GM12874 (cell line): ENCODE data around the gene LYPD6B.

Source experiments
- TF ChIP-seq, protein P1 (sequence below): IDR thresholded peaks from 2 replicates; pipeline ENCODE4 v1.5.1; 2011; ENCODE audit warnings: low read depth, mild to moderate bottlenecking, control low read depth, low read length, moderate library complexity; ENCODE audit not compliant: insufficient read depth

Gene LYPD6B

DNA sequence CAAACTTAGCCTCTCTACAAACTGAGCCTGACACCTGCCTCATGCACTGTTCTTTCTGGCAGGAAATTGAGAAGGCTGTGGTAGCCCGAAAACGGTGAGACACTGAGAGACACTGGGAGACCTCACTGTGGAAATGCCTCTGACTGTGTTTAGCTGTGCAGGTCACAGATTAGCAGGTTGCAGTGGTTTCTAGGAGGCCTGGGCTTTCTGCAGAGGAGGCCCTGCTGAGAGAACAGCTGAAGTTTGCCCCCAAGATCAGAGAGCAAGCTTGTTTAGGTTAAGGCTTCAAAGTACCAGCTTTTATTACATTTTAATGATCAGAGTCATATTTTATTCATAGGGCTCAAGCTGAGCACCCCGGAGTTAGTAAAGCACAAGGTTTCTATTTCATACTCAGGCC is 223.2 kb downstream of the LYPD6B start:
- TF ChIP-seq, protein P1, sequence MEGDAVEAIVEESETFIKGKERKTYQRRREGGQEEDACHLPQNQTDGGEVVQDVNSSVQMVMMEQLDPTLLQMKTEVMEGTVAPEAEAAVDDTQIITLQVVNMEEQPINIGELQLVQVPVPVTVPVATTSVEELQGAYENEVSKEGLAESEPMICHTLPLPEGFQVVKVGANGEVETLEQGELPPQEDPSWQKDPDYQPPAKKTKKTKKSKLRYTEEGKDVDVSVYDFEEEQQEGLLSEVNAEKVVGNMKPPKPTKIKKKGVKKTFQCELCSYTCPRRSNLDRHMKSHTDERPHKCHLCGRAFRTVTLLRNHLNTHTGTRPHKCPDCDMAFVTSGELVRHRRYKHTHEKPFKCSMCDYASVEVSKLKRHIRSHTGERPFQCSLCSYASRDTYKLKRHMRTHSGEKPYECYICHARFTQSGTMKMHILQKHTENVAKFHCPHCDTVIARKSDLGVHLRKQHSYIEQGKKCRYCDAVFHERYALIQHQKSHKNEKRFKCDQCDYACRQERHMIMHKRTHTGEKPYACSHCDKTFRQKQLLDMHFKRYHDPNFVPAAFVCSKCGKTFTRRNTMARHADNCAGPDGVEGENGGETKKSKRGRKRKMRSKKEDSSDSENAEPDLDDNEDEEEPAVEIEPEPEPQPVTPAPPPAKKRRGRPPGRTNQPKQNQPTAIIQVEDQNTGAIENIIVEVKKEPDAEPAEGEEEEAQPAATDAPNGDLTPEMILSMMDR, result no peak
